ENCODE data around the gene SLC6A9. TPM values are rescaled to one million over a fixed set of nuclear protein-coding genes. Genes with fewer than 3 reads are reported as not detected.

SLC6A9 gene
- total and polyA plus RNA-seq, 2 experiments from 2014 or later, result 14.4 to 20.0 TPM

GRCh38 chr1:43997295-43997999, 33.8 kb downstream of the SLC6A9 start:
- H3K27ac Mint-ChIP-seq, result no peak overlapping the region
- H3K4me3 Mint-ChIP-seq, result no peak overlapping the region

More at GRCh38 chr1:43997295-43997999, 33.8 kb downstream of the SLC6A9 start:
- H3K4me1 Mint-ChIP-seq, result peaks cover 28% of the 10 kb centered on the region
- Histone ChIP-seq H3F3A (replicated peaks; ENCODE audit: low read depth) (peaks cover 6% of the 10 kb centered on the region), H3K79me2 (replicated peaks; ENCODE audit: insufficient read depth) (no peaks in the 10 kb centered on the region), H3K4me2 (no peak overlapping the region), H3K27ac (ENCODE audit: low read depth) (no peak overlapping the region), H2AFZ (no peak overlapping the region), H4K20me1 (replicated peaks; ENCODE audit: insufficient read depth) (no peaks in the 10 kb centered on the region; the same call in 1 of the 2 replicates), H3K4me3 (no peak overlapping the region), H3K36me3 (ENCODE audit: insufficient read depth) (peaks cover 10% of the 10 kb centered on the region; the same call in 1 of the 2 replicates), H3K4me1 (ENCODE audit: insufficient read depth) (peaks cover 8% of the 10 kb centered on the region), H3K9me2 (ENCODE audit: insufficient read depth) (no peaks in the 10 kb centered on the region), H3K27me3 (ENCODE audit: insufficient read depth) (peaks cover 6% of the 10 kb centered on the region; the same call in 1 of the 2 replicates)
- no peak for DNase-seq (ENCODE audit: low spot score)
- H3K36me3 Mint-ChIP-seq (ENCODE audit: low read depth), result peaks cover 42% of the 10 kb centered on the region
- TF ChIP-seq STAT1 (IDR thresholded peaks at IDR 0.05; ENCODE audit: unreplicated experiment), result no peak
- TF ChIP-seq EZH2phosphoT487 (IDR thresholded peaks at IDR 0.05; ENCODE audit: unreplicated experiment), result no peak
- TF ChIP-seq, protein P1, sequence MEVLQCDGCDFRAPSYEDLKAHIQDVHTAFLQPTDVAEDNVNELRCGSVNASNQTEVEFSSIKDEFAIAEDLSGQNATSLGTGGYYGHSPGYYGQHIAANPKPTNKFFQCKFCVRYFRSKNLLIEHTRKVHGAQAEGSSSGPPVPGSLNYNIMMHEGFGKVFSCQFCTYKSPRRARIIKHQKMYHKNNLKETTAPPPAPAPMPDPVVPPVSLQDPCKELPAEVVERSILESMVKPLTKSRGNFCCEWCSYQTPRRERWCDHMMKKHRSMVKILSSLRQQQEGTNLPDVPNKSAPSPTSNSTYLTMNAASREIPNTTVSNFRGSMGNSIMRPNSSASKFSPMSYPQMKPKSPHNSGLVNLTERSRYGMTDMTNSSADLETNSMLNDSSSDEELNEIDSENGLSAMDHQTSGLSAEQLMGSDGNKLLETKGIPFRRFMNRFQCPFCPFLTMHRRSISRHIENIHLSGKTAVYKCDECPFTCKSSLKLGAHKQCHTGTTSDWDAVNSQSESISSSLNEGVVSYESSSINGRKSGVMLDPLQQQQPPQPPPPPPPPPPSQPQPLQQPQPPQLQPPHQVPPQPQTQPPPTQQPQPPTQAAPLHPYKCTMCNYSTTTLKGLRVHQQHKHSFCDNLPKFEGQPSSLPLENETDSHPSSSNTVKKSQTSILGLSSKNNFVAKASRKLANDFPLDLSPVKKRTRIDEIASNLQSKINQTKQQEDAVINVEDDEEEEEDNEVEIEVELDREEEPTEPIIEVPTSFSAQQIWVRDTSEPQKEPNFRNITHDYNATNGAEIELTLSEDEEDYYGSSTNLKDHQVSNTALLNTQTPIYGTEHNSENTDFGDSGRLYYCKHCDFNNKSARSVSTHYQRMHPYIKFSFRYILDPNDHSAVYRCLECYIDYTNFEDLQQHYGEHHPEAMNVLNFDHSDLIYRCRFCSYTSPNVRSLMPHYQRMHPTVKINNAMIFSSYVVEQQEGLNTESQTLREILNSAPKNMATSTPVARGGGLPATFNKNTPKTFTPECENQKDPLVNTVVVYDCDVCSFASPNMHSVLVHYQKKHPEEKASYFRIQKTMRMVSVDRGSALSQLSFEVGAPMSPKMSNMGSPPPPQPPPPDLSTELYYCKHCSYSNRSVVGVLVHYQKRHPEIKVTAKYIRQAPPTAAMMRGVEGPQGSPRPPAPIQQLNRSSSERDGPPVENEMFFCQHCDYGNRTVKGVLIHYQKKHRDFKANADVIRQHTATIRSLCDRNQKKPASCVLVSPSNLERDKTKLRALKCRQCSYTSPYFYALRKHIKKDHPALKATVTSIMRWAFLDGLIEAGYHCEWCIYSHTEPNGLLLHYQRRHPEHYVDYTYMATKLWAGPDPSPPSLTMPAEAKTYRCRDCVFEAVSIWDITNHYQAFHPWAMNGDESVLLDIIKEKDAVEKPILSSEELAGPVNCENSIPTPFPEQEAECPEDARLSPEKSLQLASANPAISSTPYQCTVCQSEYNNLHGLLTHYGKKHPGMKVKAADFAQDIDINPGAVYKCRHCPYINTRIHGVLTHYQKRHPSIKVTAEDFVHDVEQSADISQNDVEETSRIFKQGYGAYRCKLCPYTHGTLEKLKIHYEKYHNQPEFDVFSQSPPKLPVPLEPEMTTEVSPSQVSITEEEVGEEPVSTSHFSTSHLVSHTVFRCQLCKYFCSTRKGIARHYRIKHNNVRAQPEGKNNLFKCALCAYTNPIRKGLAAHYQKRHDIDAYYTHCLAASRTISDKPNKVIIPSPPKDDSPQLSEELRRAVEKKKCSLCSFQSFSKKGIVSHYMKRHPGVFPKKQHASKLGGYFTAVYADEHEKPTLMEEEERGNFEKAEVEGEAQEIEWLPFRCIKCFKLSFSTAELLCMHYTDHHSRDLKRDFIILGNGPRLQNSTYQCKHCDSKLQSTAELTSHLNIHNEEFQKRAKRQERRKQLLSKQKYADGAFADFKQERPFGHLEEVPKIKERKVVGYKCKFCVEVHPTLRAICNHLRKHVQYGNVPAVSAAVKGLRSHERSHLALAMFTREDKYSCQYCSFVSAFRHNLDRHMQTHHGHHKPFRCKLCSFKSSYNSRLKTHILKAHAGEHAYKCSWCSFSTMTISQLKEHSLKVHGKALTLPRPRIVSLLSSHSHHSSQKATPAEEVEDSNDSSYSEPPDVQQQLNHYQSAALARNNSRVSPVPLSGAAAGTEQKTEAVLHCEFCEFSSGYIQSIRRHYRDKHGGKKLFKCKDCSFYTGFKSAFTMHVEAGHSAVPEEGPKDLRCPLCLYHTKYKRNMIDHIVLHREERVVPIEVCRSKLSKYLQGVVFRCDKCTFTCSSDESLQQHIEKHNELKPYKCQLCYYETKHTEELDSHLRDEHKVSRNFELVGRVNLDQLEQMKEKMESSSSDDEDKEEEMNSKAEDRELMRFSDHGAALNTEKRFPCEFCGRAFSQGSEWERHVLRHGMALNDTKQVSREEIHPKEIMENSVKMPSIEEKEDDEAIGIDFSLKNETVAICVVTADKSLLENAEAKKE (CRISPR knock-in tag; IDR thresholded peaks at IDR 0.05), result no peak
- TF ChIP-seq, protein P2, sequence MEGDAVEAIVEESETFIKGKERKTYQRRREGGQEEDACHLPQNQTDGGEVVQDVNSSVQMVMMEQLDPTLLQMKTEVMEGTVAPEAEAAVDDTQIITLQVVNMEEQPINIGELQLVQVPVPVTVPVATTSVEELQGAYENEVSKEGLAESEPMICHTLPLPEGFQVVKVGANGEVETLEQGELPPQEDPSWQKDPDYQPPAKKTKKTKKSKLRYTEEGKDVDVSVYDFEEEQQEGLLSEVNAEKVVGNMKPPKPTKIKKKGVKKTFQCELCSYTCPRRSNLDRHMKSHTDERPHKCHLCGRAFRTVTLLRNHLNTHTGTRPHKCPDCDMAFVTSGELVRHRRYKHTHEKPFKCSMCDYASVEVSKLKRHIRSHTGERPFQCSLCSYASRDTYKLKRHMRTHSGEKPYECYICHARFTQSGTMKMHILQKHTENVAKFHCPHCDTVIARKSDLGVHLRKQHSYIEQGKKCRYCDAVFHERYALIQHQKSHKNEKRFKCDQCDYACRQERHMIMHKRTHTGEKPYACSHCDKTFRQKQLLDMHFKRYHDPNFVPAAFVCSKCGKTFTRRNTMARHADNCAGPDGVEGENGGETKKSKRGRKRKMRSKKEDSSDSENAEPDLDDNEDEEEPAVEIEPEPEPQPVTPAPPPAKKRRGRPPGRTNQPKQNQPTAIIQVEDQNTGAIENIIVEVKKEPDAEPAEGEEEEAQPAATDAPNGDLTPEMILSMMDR (conservative IDR thresholded peaks at IDR 0.05; ENCODE audit: low read depth in 2 of 2), result no peak
- no peak for TF ChIP-seq CREB1 (CRISPR knock-in tag; IDR thresholded peaks at IDR 0.05; ENCODE audit: low read depth)
- TF ChIP-seq EZH2 (IDR thresholded peaks at IDR 0.05; ENCODE audit: low read depth, unreplicated experiment), result no peak
- no peaks in the 10 kb centered on the region for H3K9me3 Mint-ChIP-seq
- ATAC-seq, result no peak
- H3K27me3 Mint-ChIP-seq (ENCODE audit: insufficient read depth, low read depth, poor library complexity), result peaks cover 29% of the 10 kb centered on the region

All from GM23338 (cell line).